Left ventricle myocardium inferior (tissue), 1 donor: ENCODE measurements around the gene SMG6. TPM values are rescaled to one million over a fixed set of nuclear protein-coding genes. Genes with fewer than 3 reads are reported as not detected.
"Not testable (repeated sequence)": the region's sequence is repeated elsewhere in the genome, so short reads cannot be mapped to it uniquely, and the experiment has no call there.

Source experiments
- DNase-seq: peaks from one replicate; pipeline ENCODE4 v3.0.0-alpha.2; 2020
- H3K27ac ChIP-seq: fragments of 200-600 bp; replicated peaks from 2 replicates; pipeline ENCODE4 v1.8.0; 2021
- H3K27me3 ChIP-seq: fragments of 200-600 bp; 2 replicates; pipeline ENCODE4 v1.8.0; 2021; ENCODE audit warnings: low read depth
- H3K36me3 ChIP-seq: fragments of 200-600 bp; 2 replicates; pipeline ENCODE4 v1.8.0; 2021
- H3K4me1 ChIP-seq: fragments of 200-600 bp; 2 replicates; pipeline ENCODE4 v1.8.0; 2021
- H3K4me3 ChIP-seq: fragments of 200-600 bp; 2 replicates; pipeline ENCODE4 v1.8.0; 2021; ENCODE audit warnings: mild to moderate bottlenecking, moderate library complexity
- H3K9me3 ChIP-seq: fragments of 200-600 bp; replicated peaks from 2 replicates; pipeline ENCODE4 v1.8.0; 2021
- intact Hi-C: fragments of 100-400 bp; cut with micrococcal nuclease; formaldehyde crosslinking; loops from one replicate; pipeline ENCODE4 v1.11.0; 2022
- total RNA-seq: library from RNA; stranded (reverse); fragmentation: NEBNext Ultra II Directional; extraction: Animal tissue kit (Norgen Biotek cat#: 25700); gene quantifications from one replicate; pipeline ENCODE4 v1.2.1, GENCODE V29; 2021
- TF ChIP-seq, protein P1 (sequence below): fragments of 200-600 bp; IDR thresholded peaks from 2 replicates; pipeline ENCODE4 v1.8.0; 2021; ENCODE audit warnings: antibody characterized with exemption, mild to moderate bottlenecking, borderline replicate concordance
- donor health status: DM: no; HTN: yes; CAD: no; lungs with severe emphysema.

SMG6 gene
- total RNA-seq, 1 donor from 2014 or later: 22.1 TPM

DNA sequence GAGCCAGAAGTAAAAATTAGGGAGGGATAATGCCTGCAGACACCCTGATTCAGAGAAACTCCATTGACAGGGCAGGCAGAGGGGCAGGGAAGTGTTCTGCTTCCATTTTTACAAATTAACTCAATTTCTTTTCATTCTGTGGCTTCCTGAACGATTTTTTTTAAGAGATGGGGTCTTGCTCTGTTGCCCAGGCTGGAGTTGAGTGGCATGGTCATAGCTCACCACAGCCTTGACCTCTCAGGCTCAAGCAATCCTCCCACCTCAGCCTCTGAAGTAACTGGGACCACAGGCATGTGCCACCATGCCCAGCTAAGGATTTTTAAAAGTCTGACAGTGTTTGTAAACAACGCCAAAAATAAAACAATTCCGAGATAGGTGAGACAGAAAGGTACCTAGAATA is 99.8 kb downstream of the SMG6 start:
- peaks cover 39% of the 10 kb centered on the region for H3K4me1 ChIP-seq
- intact Hi-C loops: no loop called here
- no peaks in the 10 kb centered on the region for H3K36me3 ChIP-seq
- peak overlapping the region; percentile 55 for H3K27ac ChIP-seq
- H3K9me3 ChIP-seq: no peaks in the 10 kb centered on the region
- no peak overlapping the region for H3K4me3 ChIP-seq
- TF ChIP-seq, protein P1, sequence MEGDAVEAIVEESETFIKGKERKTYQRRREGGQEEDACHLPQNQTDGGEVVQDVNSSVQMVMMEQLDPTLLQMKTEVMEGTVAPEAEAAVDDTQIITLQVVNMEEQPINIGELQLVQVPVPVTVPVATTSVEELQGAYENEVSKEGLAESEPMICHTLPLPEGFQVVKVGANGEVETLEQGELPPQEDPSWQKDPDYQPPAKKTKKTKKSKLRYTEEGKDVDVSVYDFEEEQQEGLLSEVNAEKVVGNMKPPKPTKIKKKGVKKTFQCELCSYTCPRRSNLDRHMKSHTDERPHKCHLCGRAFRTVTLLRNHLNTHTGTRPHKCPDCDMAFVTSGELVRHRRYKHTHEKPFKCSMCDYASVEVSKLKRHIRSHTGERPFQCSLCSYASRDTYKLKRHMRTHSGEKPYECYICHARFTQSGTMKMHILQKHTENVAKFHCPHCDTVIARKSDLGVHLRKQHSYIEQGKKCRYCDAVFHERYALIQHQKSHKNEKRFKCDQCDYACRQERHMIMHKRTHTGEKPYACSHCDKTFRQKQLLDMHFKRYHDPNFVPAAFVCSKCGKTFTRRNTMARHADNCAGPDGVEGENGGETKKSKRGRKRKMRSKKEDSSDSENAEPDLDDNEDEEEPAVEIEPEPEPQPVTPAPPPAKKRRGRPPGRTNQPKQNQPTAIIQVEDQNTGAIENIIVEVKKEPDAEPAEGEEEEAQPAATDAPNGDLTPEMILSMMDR: no peak
- DNase-seq: no peak
- H3K27me3 ChIP-seq: no peaks in the 10 kb centered on the region

DNA sequence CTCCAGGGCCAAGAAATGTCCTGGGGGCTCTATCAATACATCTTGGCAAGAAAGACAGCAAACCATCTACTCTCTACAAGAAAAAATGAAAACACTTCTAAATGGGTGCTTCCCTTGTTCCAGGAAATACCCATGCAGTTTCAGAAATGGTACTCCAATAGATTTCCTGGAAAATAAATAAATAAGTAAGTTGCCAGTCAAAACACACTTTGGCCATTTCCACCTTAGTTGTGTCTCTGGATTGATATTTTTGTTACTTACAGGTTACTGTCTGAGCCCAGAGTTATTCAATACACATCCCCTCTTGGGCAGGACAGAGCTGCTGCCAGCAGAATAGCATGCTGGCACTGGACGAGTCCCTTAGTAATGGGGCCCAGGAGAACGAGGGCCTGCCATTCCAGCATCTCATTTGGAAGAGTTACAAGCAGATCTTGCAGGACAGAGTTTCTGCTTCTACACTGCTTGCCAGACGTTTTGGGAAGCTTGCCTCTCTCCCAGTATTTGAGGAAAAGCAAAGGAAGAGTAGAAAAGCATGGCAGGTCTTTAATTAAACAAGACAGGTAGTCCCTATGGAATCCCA is 100.5 kb downstream of the SMG6 start:
- Histone ChIP-seq H3K36me3 (no peaks in the 10 kb centered on the region), H3K4me3 (no peak overlapping the region), H3K9me3 (no peaks in the 10 kb centered on the region), H3K4me1 (peaks cover 34% of the 10 kb centered on the region), H3K27me3 (no peaks in the 10 kb centered on the region), H3K27ac (peak overlapping the region; percentile 55)
- intact Hi-C loops: no loop called here
- no peak for DNase-seq
- TF ChIP-seq, protein P1: no peak

DNA sequence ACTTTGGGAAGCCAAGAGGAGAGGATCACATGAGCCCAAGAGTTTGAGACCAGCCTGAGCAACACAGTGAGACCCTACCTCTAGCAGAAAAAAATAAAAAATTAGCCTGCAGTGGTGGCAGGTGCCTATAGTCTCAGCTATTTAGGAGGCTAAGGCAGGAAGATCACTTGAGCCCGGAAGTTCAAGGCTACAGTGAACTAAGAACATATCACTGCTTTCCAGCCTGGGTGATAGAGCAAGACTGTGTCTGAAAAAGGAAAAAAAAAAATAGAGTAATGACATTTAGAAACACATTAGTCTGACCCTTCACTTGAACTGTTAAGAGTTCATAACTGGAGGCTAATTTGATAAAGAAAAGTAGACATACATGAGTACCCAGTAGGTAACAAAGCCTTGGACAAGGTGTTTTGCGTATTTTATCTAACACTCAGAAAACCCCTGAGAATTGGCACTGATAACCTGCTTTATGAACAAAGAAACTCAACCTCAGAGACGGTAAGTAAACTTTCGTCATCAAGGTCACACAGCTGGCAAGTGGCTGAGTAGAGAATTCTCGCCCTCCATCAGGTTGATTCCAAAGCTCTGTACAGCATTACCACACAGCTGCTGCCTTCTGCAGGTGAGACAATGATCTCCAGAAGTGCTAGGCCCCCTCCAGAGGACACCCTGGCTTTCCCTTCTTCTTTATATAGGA is 101.1 kb downstream of the SMG6 start:
- Histone ChIP-seq H3K9me3 (no peaks in the 10 kb centered on the region), H3K36me3 (no peaks in the 10 kb centered on the region), H3K27ac (peak overlapping the region; percentile 55), H3K4me1 (peaks cover 28% of the 10 kb centered on the region), H3K4me3 (no peak overlapping the region), H3K27me3 (no peaks in the 10 kb centered on the region)
- TF ChIP-seq, protein P1: no peak
- intact Hi-C loops: no loop called here
- DNase-seq: no peak

DNA sequence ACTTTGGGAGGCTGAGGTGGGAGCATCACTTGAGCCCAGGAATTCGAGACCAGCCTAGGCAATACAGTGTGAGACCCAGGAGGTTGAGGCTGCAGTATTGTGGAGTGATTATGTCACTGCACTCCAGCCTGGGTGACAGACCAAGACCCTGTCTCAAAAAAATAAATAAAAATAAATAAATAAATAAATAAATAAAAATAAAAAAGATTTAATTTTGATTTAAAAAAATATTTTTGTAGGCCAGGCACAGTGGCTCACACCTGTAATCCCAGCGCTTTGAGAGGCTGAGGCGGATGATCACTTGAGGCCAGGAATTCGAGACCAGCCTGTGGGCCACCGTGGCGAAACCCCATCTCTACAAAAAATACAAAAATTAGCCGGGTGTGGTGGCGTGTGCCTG is 104.2 kb downstream of the SMG6 start:
- DNase-seq, H3K27me3 ChIP-seq, H3K9me3 ChIP-seq, H3K36me3 ChIP-seq, intact Hi-C loops, H3K4me3 ChIP-seq, H3K27ac ChIP-seq: not testable (repeated sequence)
- peaks cover 34% of the 10 kb centered on the region for H3K4me1 ChIP-seq

DNA sequence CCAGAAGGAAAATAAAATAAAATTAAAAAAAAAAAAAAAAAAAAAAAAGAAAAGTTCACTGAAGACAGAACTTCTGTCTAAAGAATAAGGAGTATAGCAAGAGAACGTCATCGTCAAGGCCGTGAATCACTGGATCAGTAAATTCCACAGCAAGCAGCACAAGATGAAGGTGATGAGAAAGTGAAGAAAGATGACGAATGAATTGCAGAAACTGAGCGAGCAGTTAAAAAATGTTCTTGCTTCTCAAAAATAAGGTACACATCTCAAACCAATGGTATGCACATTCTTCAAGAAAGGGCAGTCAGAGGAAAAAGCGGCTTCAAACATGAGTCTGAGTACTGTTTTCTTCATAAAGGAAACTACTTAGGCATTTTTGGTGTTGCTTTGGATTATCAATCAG is 104.7 kb downstream of the SMG6 start:
- H3K4me3 ChIP-seq: no peak overlapping the region
- TF ChIP-seq, protein P1: no peak
- peaks cover 35% of the 10 kb centered on the region for H3K4me1 ChIP-seq
- no peak overlapping the region for H3K27ac ChIP-seq
- intact Hi-C loops: no loop called here
- H3K9me3 ChIP-seq: no peaks in the 10 kb centered on the region
- no peaks in the 10 kb centered on the region for H3K27me3 ChIP-seq
- H3K36me3 ChIP-seq: no peaks in the 10 kb centered on the region
- no peak for DNase-seq

DNA sequence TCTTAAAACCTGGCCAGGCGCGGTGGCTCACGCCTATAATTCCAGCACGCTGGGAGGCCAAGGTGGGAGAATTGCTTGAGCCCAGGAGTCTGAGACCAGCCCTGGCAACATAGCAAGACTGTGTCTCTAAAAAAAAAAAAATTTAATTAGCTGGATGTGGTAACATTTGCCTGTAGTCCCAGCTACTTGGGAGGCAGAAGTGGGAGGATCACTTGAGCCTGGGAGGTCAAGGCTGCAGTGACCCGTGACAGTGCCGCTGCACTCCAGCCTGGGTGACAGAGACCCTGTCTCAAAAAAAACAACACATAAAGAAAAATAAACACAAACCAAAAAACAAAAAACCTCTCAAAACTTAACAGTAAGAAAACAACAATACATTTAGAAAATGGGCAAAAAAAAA is 106.3 kb downstream of the SMG6 start:
- Histone ChIP-seq H3K27me3 (no peaks in the 10 kb centered on the region), H3K36me3 (no peaks in the 10 kb centered on the region), H3K4me3 (no peak overlapping the region), H3K4me1 (peaks cover 28% of the 10 kb centered on the region), H3K27ac (no peak overlapping the region), H3K9me3 (no peaks in the 10 kb centered on the region)
- TF ChIP-seq, protein P1: no peak
- no peak for DNase-seq
- intact Hi-C loops: no loop called here
